SK-N-SH (cell line): ENCODE data around the gene TMEM248. TPM values are rescaled to one million over a fixed set of nuclear protein-coding genes. Genes with fewer than 3 reads are reported as not detected.

Source experiments
- polyA plus RNA-seq, 3 experiments: library from polyadenylated mRNA; depleted of rRNA; stranded (reverse); fragments of >200 nt; gene quantifications; 2 replicates each; pipeline ENCODE4 v1.2.3, GENCODE V29; 2012
- small RNA-seq, 7 experiments: library from RNA; depleted of rRNA; stranded (forward); fragments of <200 nt; gene quantifications; one replicate each; pipeline ENCODE3, GENCODE V24; 2012

Gene TMEM248
- polyA plus RNA-seq, 1 of the 3 experiments (the other 2 are of a cell fraction): 185 TPM

Small RNA genes lying within 50 kb of the gene (small RNA-seq; reads per million reads assigned to genes)
- 0 reads per million in 7 experiments for gene RF00017
- gene RN7SL43P: 0 reads per million in 7 experiments
- 0 reads per million in 7 experiments for gene RNU6-1254P

Other genes starting within 250 kb of the TMEM248 start
- 25.6 and 32.4 TPM in 2 replicates for gene RABGEF1, start 180.5 kb upstream of the TMEM248 start, polyA plus RNA-seq (2012; rRNA removed)
- 49.5 and 59.2 TPM in 2 replicates for gene SBDS, start 74.4 kb downstream of the TMEM248 start, polyA plus RNA-seq (2012; rRNA removed)
- 15.0 and 20.8 TPM in 2 replicates for gene TYW1, start 75.6 kb downstream of the TMEM248 start, polyA plus RNA-seq (2012; rRNA removed)